Peyer's patch (tissue), 4 donors: Measurements from ENCODE around the gene CPXM2.

Source experiments
- POLR2A ChIP-seq, 2 donors: fragments of 450-650 bp; IDR thresholded peaks; one replicate each; pipeline ENCODE4 v1.5.1; 2017; ENCODE audit warnings: antibody characterized with exemption in 2 of 2, mild to moderate bottlenecking in 2 of 2, moderate library complexity in 2 of 2
- TF ChIP-seq, protein P1 (sequence below), 6 experiments: fragments of 450-650 bp in 4 of 6; fragments of 200-600 bp in 2 of 6; sonication (generic) in 1 of 6; IDR thresholded peaks; one replicate each; pipeline ENCODE4 v1.5.1; 2017 to 2019; ENCODE audit warnings: antibody characterized with exemption in 6 of 6, mild to moderate bottlenecking in 3 of 6, moderate library complexity in 1 of 6

- no peak for TF ChIP-seq POLR2A (IDR thresholded peaks at IDR 0.05)
- TF ChIP-seq, protein P1, sequence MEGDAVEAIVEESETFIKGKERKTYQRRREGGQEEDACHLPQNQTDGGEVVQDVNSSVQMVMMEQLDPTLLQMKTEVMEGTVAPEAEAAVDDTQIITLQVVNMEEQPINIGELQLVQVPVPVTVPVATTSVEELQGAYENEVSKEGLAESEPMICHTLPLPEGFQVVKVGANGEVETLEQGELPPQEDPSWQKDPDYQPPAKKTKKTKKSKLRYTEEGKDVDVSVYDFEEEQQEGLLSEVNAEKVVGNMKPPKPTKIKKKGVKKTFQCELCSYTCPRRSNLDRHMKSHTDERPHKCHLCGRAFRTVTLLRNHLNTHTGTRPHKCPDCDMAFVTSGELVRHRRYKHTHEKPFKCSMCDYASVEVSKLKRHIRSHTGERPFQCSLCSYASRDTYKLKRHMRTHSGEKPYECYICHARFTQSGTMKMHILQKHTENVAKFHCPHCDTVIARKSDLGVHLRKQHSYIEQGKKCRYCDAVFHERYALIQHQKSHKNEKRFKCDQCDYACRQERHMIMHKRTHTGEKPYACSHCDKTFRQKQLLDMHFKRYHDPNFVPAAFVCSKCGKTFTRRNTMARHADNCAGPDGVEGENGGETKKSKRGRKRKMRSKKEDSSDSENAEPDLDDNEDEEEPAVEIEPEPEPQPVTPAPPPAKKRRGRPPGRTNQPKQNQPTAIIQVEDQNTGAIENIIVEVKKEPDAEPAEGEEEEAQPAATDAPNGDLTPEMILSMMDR (IDR thresholded peaks at IDR 0.05): no peak
Observed at GRCh38 chr10:123795846-123796590, 95.6 kb downstream of the CPXM2 start.
